Neuronal stem cell (in vitro differentiated cells): ENCODE measurements around the gene HPSE2.

Experiments
- DNase-seq: peaks from one replicate; pipeline ENCODE4 v3.0.0-alpha.2; 2013; ENCODE audit warnings: low spot score
- H2AFZ ChIP-seq: one replicate; pipeline ENCODE4 v1.6.1; 2013; ENCODE audit warnings: mild to moderate bottlenecking, low read length, inconsistent platforms
- H2AK5ac ChIP-seq: 2 replicates; pipeline ENCODE4 v1.6.1; 2013; ENCODE audit warnings: low read depth, mild to moderate bottlenecking, inconsistent platforms, low read length, moderate library complexity, mixed read lengths
- H2BK120ac ChIP-seq: 2 replicates; pipeline ENCODE4 v1.6.1; 2013; ENCODE audit warnings: low read depth, mild to moderate bottlenecking, inconsistent platforms, low read length, moderate library complexity, mixed read lengths
- H2BK12ac ChIP-seq: one replicate; pipeline ENCODE4 v1.6.1; 2013; ENCODE audit warnings: low read length, inconsistent platforms
- H2BK15ac ChIP-seq: 2 replicates; pipeline ENCODE4 v1.6.1; 2013; ENCODE audit warnings: mild to moderate bottlenecking, low read length, inconsistent platforms, mixed read lengths
- H2BK5ac ChIP-seq: one replicate; pipeline ENCODE4 v1.6.1; 2013; ENCODE audit warnings: inconsistent platforms, mild to moderate bottlenecking, low read length, moderate library complexity
- H3K14ac ChIP-seq: one replicate; pipeline ENCODE4 v1.6.1; 2013; ENCODE audit warnings: low read length, inconsistent platforms
- H3K18ac ChIP-seq: 2 replicates; pipeline ENCODE4 v1.6.1; 2013; ENCODE audit warnings: low read length, inconsistent platforms
- H3K23ac ChIP-seq: 2 replicates; pipeline ENCODE4 v1.6.1; 2013; ENCODE audit warnings: low read depth, mild to moderate bottlenecking, mixed read lengths, low read length, inconsistent platforms; ENCODE audit not compliant: poor library complexity
- H3K27ac ChIP-seq: replicated peaks from 3 replicates; pipeline ENCODE4 v1.5.1; 2013; ENCODE audit warnings: low read length, inconsistent platforms
- H3K27me3 ChIP-seq, 3 experiments: 2 replicates each; pipeline ENCODE4 v1.6.1; 2013; ENCODE audit warnings: low read length in 3 of 3, mild to moderate bottlenecking in 2 of 3, inconsistent platforms in 1 of 3, low read depth in 1 of 3, mixed read lengths in 1 of 3, moderate library complexity in 1 of 3; ENCODE audit not compliant: control insufficient read depth in 3 of 3, insufficient read depth in 3 of 3
- H3K36me3 ChIP-seq, 2 donors: replicated peaks in 1 of 2; 2 replicates each; pipeline ENCODE4 v1.6.1; 2013; ENCODE audit warnings: low read length in 2 of 2; ENCODE audit not compliant: control insufficient read depth in 2 of 2, insufficient read depth in 2 of 2
- H3K4ac ChIP-seq: 2 replicates; pipeline ENCODE4 v1.6.1; 2013; ENCODE audit warnings: inconsistent platforms, mild to moderate bottlenecking, low read length, moderate library complexity
- H3K4me1 ChIP-seq, 2 donors: 1 replicate in 1 of 2; 2 replicates in 1 of 2; pipeline ENCODE4 v1.6.1; 2013; ENCODE audit warnings: low read length in 2 of 2, low read depth in 1 of 2; ENCODE audit not compliant: control insufficient read depth in 2 of 2, insufficient read depth in 1 of 2
- H3K4me2 ChIP-seq: one replicate; pipeline ENCODE4 v1.6.1; 2013; ENCODE audit warnings: mild to moderate bottlenecking, low read length, inconsistent platforms; ENCODE audit not compliant: insufficient read depth, poor library complexity, severe bottlenecking
- H3K4me3 ChIP-seq, 2 donors: 2 replicates each; pipeline ENCODE4 v1.5.1; 2013; ENCODE audit warnings: low read length in 2 of 2, mild to moderate bottlenecking in 2 of 2, inconsistent platforms in 1 of 2, moderate library complexity in 1 of 2
- H3K79me1 ChIP-seq: one replicate; pipeline ENCODE4 v1.6.1; 2013; ENCODE audit warnings: low read depth, mild to moderate bottlenecking, inconsistent platforms, low read length, moderate library complexity
- H3K9ac ChIP-seq: one replicate; pipeline ENCODE4 v1.6.1; 2013; ENCODE audit warnings: mild to moderate bottlenecking, low read depth, low read length, inconsistent platforms; ENCODE audit not compliant: poor library complexity
- H3K9me3 ChIP-seq, 2 donors: replicated peaks in 1 of 2; 2 replicates each; pipeline versions ENCODE3 to v1.6.1; 2013; ENCODE audit warnings: low read length in 2 of 2, mild to moderate bottlenecking in 2 of 2, inconsistent platforms in 1 of 2, low read depth in 1 of 2, mixed read lengths in 1 of 2, moderate library complexity in 1 of 2; ENCODE audit not compliant: control insufficient read depth in 2 of 2, insufficient read depth in 1 of 2
- H4K8ac ChIP-seq: one replicate; pipeline ENCODE4 v1.6.1; 2013; ENCODE audit warnings: low read depth, mild to moderate bottlenecking, inconsistent platforms, low read length, moderate library complexity
- H4K91ac ChIP-seq: one replicate; pipeline ENCODE4 v1.6.1; 2013; ENCODE audit warnings: low read length, low read depth, mild to moderate bottlenecking, inconsistent platforms; ENCODE audit not compliant: poor library complexity
- WGBS, 2 donors: extraction: QIAGEN DNeasy Blood & Tissue Kit; methylation state at CpG; one replicate each; pipeline ENCODE4 v1.1.7; 2013; ENCODE audit warnings: missing lambda C conversion rate in 2 of 2, mixed read lengths in 1 of 2; ENCODE audit not compliant: insufficient read length in 2 of 2, insufficient replicate concordance in 1 of 2; ENCODE audit errors: extremely low coverage in 2 of 2; 5-methylcytosine and 5-hydroxymethylcytosine counted together

The HPSE2 gene

DNA sequence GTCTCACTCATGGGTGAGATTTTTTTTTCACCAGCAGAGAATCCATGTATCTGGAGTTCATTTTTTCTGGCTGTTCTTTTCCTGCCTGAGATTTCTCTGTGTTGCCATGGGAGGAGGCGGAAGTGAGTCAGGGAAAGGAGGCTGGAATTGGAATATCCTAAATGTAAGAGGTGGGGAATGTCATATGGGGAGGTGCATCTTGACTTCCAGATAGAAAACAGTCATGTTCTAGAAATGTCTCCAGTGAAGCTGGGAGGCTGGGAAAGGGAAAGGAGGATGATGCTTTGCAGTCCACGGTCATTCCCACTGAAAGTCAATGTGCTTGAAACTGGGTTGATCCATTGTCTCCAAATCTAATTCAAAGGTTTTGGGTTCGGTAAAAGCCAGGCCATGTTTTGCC lies 749.2 kb downstream of the HPSE2 start:
- no peaks in the 10 kb centered on the region for H3K9me3 ChIP-seq
- H3K79me1 ChIP-seq, result no peaks in the 10 kb centered on the region
- H3K9ac ChIP-seq, result no peak overlapping the region
- H2BK15ac ChIP-seq, result no peak overlapping the region
- H3K27me3 ChIP-seq, result no peaks in the 10 kb centered on the region
- no peak overlapping the region for H3K4ac ChIP-seq
- WGBS, 2 donors, result no CpG with 5 or more reads among the region's 3 CpGs
- no peak overlapping the region for H2BK5ac ChIP-seq
- H2BK12ac ChIP-seq, result no peak overlapping the region
- no peak overlapping the region for H3K27ac ChIP-seq
- H3K23ac ChIP-seq, result no peak overlapping the region
- H3K18ac ChIP-seq, result no peak overlapping the region
- no peak for DNase-seq
- H3K14ac ChIP-seq, result no peak overlapping the region
- H3K4me2 ChIP-seq, result no peak overlapping the region
- no peak overlapping the region for H2BK120ac ChIP-seq
- H3K36me3 ChIP-seq, result peaks cover 0 to 2% of the 10 kb centered on the region in 2 donors
- no peak overlapping the region for H2AFZ ChIP-seq
- no peak overlapping the region for H4K91ac ChIP-seq
- peaks cover 0 to 2% of the 10 kb centered on the region in 2 donors for H3K4me1 ChIP-seq
- H4K8ac ChIP-seq, result no peak overlapping the region
- H3K4me3 ChIP-seq, result no peak overlapping the region
- H2AK5ac ChIP-seq, result no peak overlapping the region

DNA sequence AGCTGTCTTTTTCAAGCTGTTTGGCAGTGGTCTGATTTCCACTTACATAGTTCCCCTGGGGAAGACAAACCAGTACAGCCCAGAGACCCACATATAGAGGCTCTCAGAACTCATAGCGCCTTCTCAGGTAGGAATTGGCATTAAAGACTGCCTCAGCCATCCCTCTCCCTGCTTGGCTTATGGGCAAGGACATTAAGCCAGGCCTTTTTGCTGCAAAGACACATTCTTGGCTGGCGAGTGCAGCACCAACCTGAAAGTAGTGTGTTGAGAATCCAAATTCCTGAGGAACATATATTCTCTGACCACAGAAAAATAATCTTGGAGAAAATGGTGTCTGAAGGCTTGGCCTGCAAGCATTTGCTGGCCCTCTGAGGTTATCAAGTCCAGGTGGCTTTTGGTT lies 749.7 kb downstream of the HPSE2 start:
- Histone ChIP-seq H3K27ac (no peak overlapping the region), H3K4me3 (no peak overlapping the region), H3K18ac (no peak overlapping the region), H3K4ac (no peak overlapping the region), H3K9ac (no peak overlapping the region), H2BK12ac (no peak overlapping the region), H2AFZ (no peak overlapping the region), H3K79me1 (no peaks in the 10 kb centered on the region), H4K8ac (no peak overlapping the region), H3K36me3 (peaks cover 0 to 2% of the 10 kb centered on the region in 2 donors), H3K4me1 (peaks cover 0 to 2% of the 10 kb centered on the region in 2 donors), H2BK120ac (no peak overlapping the region), H3K27me3 (no peaks in the 10 kb centered on the region), H3K4me2 (no peak overlapping the region), H3K23ac (no peak overlapping the region), H2BK5ac (no peak overlapping the region), H2AK5ac (no peak overlapping the region), H4K91ac (no peak overlapping the region), H3K9me3 (no peaks in the 10 kb centered on the region), H2BK15ac (no peak overlapping the region), H3K14ac (no peak overlapping the region)
- DNase-seq, result no peak
- no CpG with 5 or more reads among the region's 2 CpGs for WGBS, 2 donors

DNA sequence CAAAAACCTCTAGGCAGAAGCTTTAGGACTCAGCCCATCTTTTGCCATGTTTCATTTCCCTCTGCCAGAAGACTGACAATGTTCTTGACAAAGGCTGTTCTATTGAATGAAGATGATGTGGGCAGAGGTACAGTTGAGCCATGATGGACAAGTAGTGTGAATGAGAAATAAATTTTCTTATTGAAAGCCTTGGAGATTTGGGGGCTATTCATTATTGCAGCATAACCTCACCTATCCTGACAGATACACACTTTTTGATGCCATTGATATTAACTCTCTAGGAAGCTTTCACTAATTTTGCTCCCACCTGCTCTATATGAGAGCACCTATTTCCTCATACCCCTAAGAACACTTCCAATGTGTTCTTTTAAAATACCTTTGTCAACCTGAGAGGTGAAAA lies 752.0 kb downstream of the HPSE2 start:
- no peak overlapping the region for H3K4me2 ChIP-seq
- H4K8ac ChIP-seq, result no peak overlapping the region
- no peak for DNase-seq
- peaks cover 0 to 2% of the 10 kb centered on the region in 2 donors for H3K4me1 ChIP-seq
- peaks cover 0 to 2% of the 10 kb centered on the region in 2 donors for H3K9me3 ChIP-seq
- H2BK12ac ChIP-seq, result no peak overlapping the region
- no peak overlapping the region for H2BK15ac ChIP-seq
- no peak overlapping the region for H4K91ac ChIP-seq
- no peak overlapping the region for H3K4ac ChIP-seq
- no peaks in the 10 kb centered on the region for H3K36me3 ChIP-seq
- no peak overlapping the region for H3K14ac ChIP-seq
- no peak overlapping the region for H3K9ac ChIP-seq
- H2AFZ ChIP-seq, result no peak overlapping the region
- H3K18ac ChIP-seq, result no peak overlapping the region
- H3K27me3 ChIP-seq, result no peaks in the 10 kb centered on the region
- H3K4me3 ChIP-seq, result no peak overlapping the region
- H2BK5ac ChIP-seq, result no peak overlapping the region
- H2AK5ac ChIP-seq, result no peak overlapping the region
- no peaks in the 10 kb centered on the region for H3K79me1 ChIP-seq
- no peak overlapping the region for H2BK120ac ChIP-seq
- no peak overlapping the region for H3K27ac ChIP-seq
- H3K23ac ChIP-seq, result no peak overlapping the region

DNA sequence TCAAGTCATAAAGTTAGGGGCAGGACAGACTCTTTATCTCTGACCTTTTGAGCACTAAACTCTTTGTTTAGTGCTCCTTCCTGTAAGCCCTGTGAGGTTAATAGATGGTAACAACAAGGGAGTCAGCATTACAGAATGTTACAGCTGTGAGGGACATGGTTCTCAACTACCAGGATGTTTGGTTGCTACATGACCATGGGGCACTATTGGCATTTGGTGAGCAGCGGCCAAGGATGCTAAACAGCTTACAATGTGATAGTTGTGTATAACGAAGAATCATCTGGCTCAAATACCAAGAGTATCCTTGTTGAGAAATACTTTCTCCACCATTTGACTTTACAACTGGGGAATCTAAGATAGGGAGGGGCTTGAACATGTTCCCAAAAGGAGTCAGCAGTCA lies 753.6 kb downstream of the HPSE2 start:
- Histone ChIP-seq H3K9me3 (peaks cover 0 to 2% of the 10 kb centered on the region in 2 donors), H4K91ac (no peak overlapping the region), H2BK15ac (no peak overlapping the region), H3K36me3 (no peaks in the 10 kb centered on the region), H3K27me3 (no peaks in the 10 kb centered on the region), H2AFZ (no peak overlapping the region), H3K9ac (no peak overlapping the region), H2AK5ac (no peak overlapping the region), H3K27ac (no peak overlapping the region), H3K4me1 (peaks cover 0 to 2% of the 10 kb centered on the region in 2 donors), H3K4me3 (no peak overlapping the region), H3K14ac (no peak overlapping the region), H2BK120ac (no peak overlapping the region), H3K23ac (no peak overlapping the region), H4K8ac (no peak overlapping the region), H3K18ac (no peak overlapping the region), H2BK12ac (no peak overlapping the region), H3K4ac (no peak overlapping the region), H2BK5ac (no peak overlapping the region), H3K79me1 (no peaks in the 10 kb centered on the region), H3K4me2 (no peak overlapping the region)
- DNase-seq, result no peak
- WGBS, 2 donors, result no CpG with 5 or more reads among the region's 2 CpGs
